ENCODE measurements around the gene HDAC10.

Gene HDAC10

GRCh38 chr22:50257451-50258360 is 6.6 kb upstream of the HDAC10 start:
- in situ Hi-C loops (cut with MboI; ENCODE audit: low sequenced_read_pairs), result loop anchor here (10.0 kb wide), 1 partner anchor 237 kb away; no protein-coding TSS in a partner anchor

GRCh38 chr22:50257041-50257440 is 6.0 kb upstream of the HDAC10 start:
- in situ Hi-C loops (cut with MboI; ENCODE audit: low sequenced_read_pairs), result loop anchor here (10.0 kb wide), 1 partner anchor 238 kb away; no protein-coding TSS in a partner anchor

GRCh38 chr22:50256258-50256862 is 5.3 kb upstream of the HDAC10 start:
- in situ Hi-C loops (cut with MboI; ENCODE audit: low sequenced_read_pairs), result loop anchor here (10.0 kb wide), 1 partner anchor 238 kb away; no protein-coding TSS in a partner anchor

GRCh38 chr22:50255607-50256006 is 4.5 kb upstream of the HDAC10 start:
- in situ Hi-C loops (cut with MboI; ENCODE audit: low sequenced_read_pairs), result loop anchor here (10.0 kb wide), 1 partner anchor 239 kb away; no protein-coding TSS in a partner anchor

GRCh38 chr22:50255099-50255498 is 4.0 kb upstream of the HDAC10 start:
- in situ Hi-C loops (cut with MboI; ENCODE audit: low sequenced_read_pairs), result loop anchor here (10.0 kb wide), 1 partner anchor 240 kb away; no protein-coding TSS in a partner anchor

GRCh38 chr22:50253941-50254340 is 2.9 kb upstream of the HDAC10 start:
- in situ Hi-C loops (cut with MboI; ENCODE audit: low sequenced_read_pairs), result loop anchor here (10.0 kb wide), 1 partner anchor 241 kb away; no protein-coding TSS in a partner anchor

- in situ Hi-C loops (cut with MboI; ENCODE audit: low sequenced_read_pairs), result loop anchor here (10.0 kb wide), 1 partner anchor 242 kb away; no protein-coding TSS in a partner anchor
These were observed 2.2 kb upstream of the HDAC10 start for GRCh38 chr22:50253046-50253915.

GRCh38 chr22:50252082-50253045 is 1.3 kb upstream of the HDAC10 start:
- in situ Hi-C loops (cut with MboI; ENCODE audit: low sequenced_read_pairs), result loop anchor here (10.0 kb wide), 1 partner anchor 242 kb away; no protein-coding TSS in a partner anchor

- in situ Hi-C loops (cut with MboI; ENCODE audit: low sequenced_read_pairs), result loop anchor here (10.0 kb wide), 1 partner anchor 243 kb away; no protein-coding TSS in a partner anchor
These were observed 514 bp upstream of the HDAC10 start for GRCh38 chr22:50251477-50252081.

- in situ Hi-C loops (cut with MboI; ENCODE audit: low sequenced_read_pairs), result loop anchor here (10.0 kb wide), 1 partner anchor 245 kb away; no protein-coding TSS in a partner anchor
These were observed 863 bp downstream of the HDAC10 start for GRCh38 chr22:50250249-50250554.

GRCh38 chr22:50249341-50250248 is 1.5 kb downstream of the HDAC10 start:
- in situ Hi-C loops (cut with MboI; ENCODE audit: low sequenced_read_pairs), result loop anchor here (10.0 kb wide), 1 partner anchor 245 kb away; no protein-coding TSS in a partner anchor

GRCh38 chr22:50248196-50249081 is 2.6 kb downstream of the HDAC10 start:
- in situ Hi-C loops (cut with MboI; ENCODE audit: low sequenced_read_pairs), result no loop called here

- in situ Hi-C loops (cut with MboI; ENCODE audit: low sequenced_read_pairs), result no loop called here
These were observed 3.3 kb downstream of the HDAC10 start for GRCh38 chr22:50247748-50248147.

- in situ Hi-C loops (cut with MboI; ENCODE audit: low sequenced_read_pairs), result no loop called here
These were observed 4.6 kb downstream of the HDAC10 start for GRCh38 chr22:50246242-50247175.

- in situ Hi-C loops (cut with MboI; ENCODE audit: low sequenced_read_pairs), result no loop called here
These were observed 5.6 kb downstream of the HDAC10 start for GRCh38 chr22:50245214-50246072.
